Measurements from ENCODE around the gene NR2C2.

NR2C2 gene

GRCh38 chr3:14920536-14920935 lies 26.8 kb upstream of the NR2C2 start:
- in situ Hi-C loops (cut with MboI; ENCODE audit: low pct_unique_long_range_greater_than_20kb, low sequenced_read_pairs): loop anchor here (10.0 kb wide), 2 partner anchors 126 to 256 kb away; no protein-coding TSS in a partner anchor
- no peak for DNase-seq

GRCh38 chr3:14921034-14921616 lies 26.3 kb upstream of the NR2C2 start:
- DNase-seq: peak; percentile 93
- in situ Hi-C loops (cut with MboI; ENCODE audit: low pct_unique_long_range_greater_than_20kb, low sequenced_read_pairs): loop anchor here (10.0 kb wide), 2 partner anchors 126 to 256 kb away; no protein-coding TSS in a partner anchor

GRCh38 chr3:14921811-14922705 lies 25.3 kb upstream of the NR2C2 start:
- no peak for DNase-seq
- in situ Hi-C loops (cut with MboI; ENCODE audit: low pct_unique_long_range_greater_than_20kb, low sequenced_read_pairs): loop anchor here (10.0 kb wide), 2 partner anchors 127 to 257 kb away; no protein-coding TSS in a partner anchor

GRCh38 chr3:14922863-14923262 lies 24.5 kb upstream of the NR2C2 start:
- in situ Hi-C loops (cut with MboI; ENCODE audit: low pct_unique_long_range_greater_than_20kb, low sequenced_read_pairs): loop anchor here (10.0 kb wide), 2 partner anchors 128 to 258 kb away; no protein-coding TSS in a partner anchor
- no peak for DNase-seq

GRCh38 chr3:14923476-14923875 lies 23.9 kb upstream of the NR2C2 start:
- in situ Hi-C loops (cut with MboI; ENCODE audit: low pct_unique_long_range_greater_than_20kb, low sequenced_read_pairs): loop anchor here (10.0 kb wide), 2 partner anchors 129 to 259 kb away; no protein-coding TSS in a partner anchor
- DNase-seq: no peak

DNA sequence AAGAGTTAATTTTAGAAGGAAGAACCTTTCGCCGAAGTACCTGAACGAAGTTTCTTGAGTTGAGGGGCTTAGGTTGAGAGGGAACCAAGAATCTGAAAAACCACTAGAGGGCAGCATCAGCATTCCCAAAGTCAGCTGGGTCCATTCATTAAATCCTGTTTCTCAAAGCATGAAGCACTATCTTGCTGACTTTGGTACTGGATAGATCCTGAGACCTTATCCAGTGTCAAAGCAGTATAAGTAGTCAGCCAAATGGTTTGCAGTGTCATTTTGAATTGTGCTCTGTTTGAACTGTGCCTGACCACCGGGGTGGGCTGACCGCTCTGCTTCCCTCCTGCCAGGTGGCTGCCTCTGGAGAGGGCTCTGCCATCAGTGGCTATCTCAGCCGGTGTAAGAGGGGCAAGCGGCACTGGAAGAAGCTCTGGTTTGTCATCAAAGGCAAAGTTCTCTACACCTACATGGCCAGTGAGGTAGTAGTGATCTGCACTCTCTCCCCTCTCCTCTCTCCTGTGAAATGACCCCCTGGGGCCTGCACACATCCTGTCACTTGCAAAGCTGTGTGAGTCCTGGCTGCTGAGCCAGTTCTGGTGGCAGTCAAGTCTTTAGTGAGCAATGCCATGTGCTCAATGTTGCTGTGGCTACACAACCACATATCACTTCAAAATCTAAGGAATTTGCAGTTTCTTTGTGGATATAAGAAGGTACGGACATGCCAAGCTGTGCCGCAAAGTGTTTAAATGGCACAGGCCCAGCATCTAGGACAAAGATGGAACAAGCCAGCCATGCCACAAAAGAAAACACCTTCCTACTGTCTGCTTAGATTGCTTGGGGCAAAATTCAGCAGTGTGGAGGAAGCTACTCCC lies 21.4 kb upstream of the NR2C2 start:
- in situ Hi-C loops (cut with MboI; ENCODE audit: low pct_unique_long_range_greater_than_20kb, low sequenced_read_pairs): loop anchor here (10.0 to 25.0 kb wide), 3 partner anchors 131 to 486 kb away; no protein-coding TSS in a partner anchor
- DNase-seq: peak; percentile 87

DNA sequence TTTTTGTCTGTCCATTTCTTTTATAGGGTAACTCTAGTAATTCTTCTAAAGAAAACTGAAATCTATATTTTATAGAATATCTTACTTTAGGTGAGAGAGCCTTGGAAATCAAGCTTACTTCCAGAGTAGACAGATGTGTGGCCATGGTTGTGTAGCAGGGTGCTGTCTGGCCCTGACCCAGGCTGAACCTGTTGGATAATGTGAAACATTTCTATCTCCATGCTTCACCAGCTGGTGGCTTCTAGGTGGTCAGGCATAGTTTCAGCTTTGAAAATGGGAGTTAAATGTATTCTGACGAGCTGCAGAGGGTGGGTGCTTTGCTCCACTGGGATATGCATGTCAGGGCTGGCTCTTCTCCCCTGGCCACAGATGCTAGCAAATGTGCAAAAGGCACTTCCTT lies 20.8 kb upstream of the NR2C2 start:
- in situ Hi-C loops (cut with MboI; ENCODE audit: low pct_unique_long_range_greater_than_20kb, low sequenced_read_pairs): loop anchor here (10.0 to 25.0 kb wide), 3 partner anchors 132 to 486 kb away; no protein-coding TSS in a partner anchor
- no peak for DNase-seq

DNA sequence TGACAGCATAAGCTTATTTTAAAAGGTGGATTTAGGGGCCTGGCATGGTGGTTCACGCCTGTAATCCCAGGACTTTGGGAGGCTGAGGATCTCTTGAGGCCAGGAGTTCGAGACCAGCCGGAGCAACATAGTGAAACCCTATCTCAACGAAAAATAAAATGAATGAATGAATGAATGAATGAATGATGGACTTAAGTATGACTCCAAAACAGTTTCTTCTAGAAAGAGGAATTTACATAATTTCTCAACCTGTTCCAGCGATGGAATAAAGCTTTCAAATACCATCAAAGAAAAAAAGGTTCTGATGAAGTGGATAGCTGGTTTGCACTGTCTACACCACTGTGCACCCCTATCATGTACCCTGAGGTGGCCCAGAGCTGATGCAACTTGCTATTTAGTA lies 20.1 kb upstream of the NR2C2 start:
- DNase-seq: no peak
- in situ Hi-C loops (cut with MboI; ENCODE audit: low pct_unique_long_range_greater_than_20kb, low sequenced_read_pairs): loop anchor here (10.0 to 25.0 kb wide), 3 partner anchors 133 to 485 kb away; no protein-coding TSS in a partner anchor

GRCh38 chr3:14929310-14930074 lies 17.9 kb upstream of the NR2C2 start:
- in situ Hi-C loops (cut with MboI; ENCODE audit: low pct_unique_long_range_greater_than_20kb, low sequenced_read_pairs): loop anchor here (10.0 to 25.0 kb wide), 3 partner anchors 135 to 483 kb away; no protein-coding TSS in a partner anchor
- DNase-seq: no peak

- in situ Hi-C loops (cut with MboI; ENCODE audit: low pct_unique_long_range_greater_than_20kb, low sequenced_read_pairs): loop anchor here (25.0 kb wide), 1 partner anchor 478 kb away; no protein-coding TSS in a partner anchor
- DNase-seq: no peak
These were observed 13.5 kb upstream of the NR2C2 start for GRCh38 chr3:14933820-14934425.

DNA sequence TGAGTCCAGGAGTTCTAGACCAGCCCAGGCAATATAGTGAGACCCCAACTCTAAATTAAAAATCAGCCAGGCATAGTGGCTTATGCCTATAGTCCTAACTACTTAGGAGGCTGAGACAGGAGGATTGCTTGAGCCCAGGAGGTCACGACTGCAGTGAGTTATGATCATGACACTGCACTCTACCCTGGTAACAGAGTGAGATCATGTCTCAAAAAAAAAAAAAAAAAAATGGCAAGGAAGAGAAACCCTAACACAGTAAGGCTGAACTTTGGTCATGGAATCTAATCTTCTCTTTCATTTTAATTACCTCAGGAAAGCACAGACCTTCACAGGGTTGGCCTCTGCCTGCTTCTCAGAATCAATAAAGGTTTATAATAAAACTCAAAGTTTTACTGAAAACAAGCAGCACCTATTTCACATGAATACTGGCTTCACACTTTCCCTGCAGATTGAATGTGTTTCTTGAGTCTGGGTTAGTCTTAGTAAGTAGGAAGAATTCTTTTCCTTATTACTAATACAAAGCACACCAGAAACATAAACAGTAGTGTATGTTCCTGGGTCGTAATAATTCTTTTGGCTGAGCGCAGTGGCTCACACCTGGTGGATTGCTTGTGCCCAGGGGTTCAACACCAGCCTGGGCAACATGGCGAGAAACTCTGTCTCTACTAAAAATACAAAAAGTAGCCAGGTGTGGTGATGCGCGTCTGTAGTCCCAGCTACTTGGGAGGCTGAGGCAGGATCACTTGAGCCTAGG lies 11.6 kb upstream of the NR2C2 start:
- DNase-seq: no peak
- in situ Hi-C loops (cut with MboI; ENCODE audit: low pct_unique_long_range_greater_than_20kb, low sequenced_read_pairs): loop anchor here (25.0 kb wide), 1 partner anchor 477 kb away; no protein-coding TSS in a partner anchor

DNA sequence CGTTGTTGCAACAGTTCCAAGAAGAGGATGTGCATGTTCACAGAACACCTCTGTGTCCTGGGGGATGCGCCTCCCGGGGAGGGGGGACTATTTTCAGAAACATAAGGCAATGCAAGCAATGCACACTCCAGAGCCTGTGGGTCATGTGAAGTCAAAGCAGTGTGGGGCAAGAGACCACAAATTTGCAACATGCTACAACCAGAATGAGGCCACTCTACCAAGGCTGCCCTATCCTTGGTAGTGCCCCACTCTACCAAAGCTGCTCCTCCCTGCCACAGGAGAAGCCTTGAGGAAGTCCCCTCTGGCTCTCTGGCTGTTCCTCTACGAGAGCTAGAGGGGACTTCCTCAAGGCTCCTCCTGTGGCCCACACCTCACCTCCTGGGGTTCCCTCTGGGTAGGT lies 8.4 kb upstream of the NR2C2 start:
- in situ Hi-C loops (cut with MboI; ENCODE audit: low pct_unique_long_range_greater_than_20kb, low sequenced_read_pairs): loop anchor here (25.0 kb wide), 1 partner anchor 473 kb away; no protein-coding TSS in a partner anchor
- no peak for DNase-seq

DNA sequence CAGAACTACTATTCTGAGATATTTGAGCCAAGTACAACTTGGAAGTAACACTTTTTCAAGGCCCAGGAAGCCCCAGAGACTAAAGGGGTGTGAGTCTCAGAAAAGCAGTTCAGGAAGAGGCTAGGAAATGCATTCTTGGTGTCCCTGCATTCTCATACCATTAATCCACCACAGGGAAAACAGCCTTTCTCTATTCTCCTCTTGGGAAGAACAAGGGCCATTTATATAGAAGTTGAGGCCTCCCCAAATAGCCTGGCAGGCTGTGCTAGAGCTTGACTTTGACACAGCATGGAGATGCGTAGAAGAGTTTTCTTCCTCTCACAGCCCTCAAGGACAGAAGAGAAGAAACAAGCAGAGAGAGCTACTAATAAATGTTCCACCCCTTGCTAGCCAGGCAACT lies 5.5 kb upstream of the NR2C2 start:
- in situ Hi-C loops (cut with MboI; ENCODE audit: low pct_unique_long_range_greater_than_20kb, low sequenced_read_pairs): loop anchor here (25.0 kb wide), 1 partner anchor 470 kb away; no protein-coding TSS in a partner anchor
- DNase-seq: no peak

DNA sequence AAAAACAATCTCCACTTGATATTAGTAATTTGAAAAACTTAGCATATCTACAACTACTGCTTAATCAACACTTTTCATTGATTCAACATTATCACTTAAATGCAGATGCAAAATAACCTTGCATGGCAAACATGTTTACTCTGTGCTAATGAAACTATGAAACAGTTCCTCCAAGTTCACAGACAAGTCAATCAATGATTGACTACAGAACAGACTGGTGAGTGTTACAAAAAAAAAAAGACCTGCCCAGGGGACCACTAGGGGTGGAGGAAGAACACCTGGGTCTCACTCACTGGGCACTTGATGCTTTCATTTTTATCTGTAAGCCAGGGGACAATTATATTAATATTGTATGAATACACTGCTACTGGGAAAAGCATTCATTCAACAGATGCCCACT lies 4.3 kb upstream of the NR2C2 start:
- DNase-seq: no peak
- in situ Hi-C loops (cut with MboI; ENCODE audit: low pct_unique_long_range_greater_than_20kb, low sequenced_read_pairs): loop anchor here (25.0 kb wide), 1 partner anchor 469 kb away; no protein-coding TSS in a partner anchor

DNA sequence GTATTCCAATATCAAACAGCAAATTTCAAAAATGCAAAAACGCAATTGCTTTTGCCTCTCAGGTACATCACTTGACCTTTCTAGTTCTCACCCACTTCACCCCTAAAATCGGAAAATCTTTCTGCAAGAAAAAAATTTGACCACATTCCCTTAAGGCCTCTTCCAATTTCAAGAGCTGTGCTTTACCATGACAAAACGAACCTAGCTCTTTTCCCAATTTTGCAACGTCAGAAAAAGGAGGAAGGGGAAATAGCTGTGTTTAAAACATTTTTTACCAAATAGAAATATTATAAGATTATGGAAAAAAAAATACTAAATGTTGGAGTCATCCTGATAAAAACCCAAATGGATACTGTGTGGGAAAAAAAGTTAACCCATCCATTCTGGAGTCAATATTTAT lies 1.1 kb upstream of the NR2C2 start:
- in situ Hi-C loops (cut with MboI; ENCODE audit: low pct_unique_long_range_greater_than_20kb, low sequenced_read_pairs): loop anchor here (25.0 kb wide), 1 partner anchor 466 kb away; no protein-coding TSS in a partner anchor
- no peak for DNase-seq

DNA sequence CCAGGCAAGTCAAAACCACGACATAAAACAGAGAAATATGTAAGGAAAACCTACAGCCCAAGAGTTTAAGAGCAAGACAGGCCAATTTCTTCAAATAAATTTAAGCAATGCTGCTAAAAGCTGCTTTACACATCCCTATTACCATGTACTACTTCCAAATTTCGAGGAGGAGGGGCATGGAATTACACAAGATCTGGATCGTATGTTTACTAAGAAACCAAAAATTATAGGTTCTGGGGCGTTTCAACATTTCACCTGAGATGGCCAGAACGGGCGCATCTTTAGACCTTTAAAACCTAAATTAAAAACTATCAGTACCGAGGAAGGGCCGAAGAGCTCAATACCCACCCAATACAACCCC lies 664 bp upstream of the NR2C2 start:
- in situ Hi-C loops (cut with MboI; ENCODE audit: low pct_unique_long_range_greater_than_20kb, low sequenced_read_pairs): loop anchor here (25.0 kb wide), 1 partner anchor 466 kb away; no protein-coding TSS in a partner anchor
- no peak for DNase-seq
